HEK293 (cell line): ENCODE data around the gene POMP.

Source experiments
- CTCF ChIA-PET: fragments of 350-600 bp; formaldehyde crosslinking; extraction: SDS; loops from one replicate; lab custom pipeline; 2021; ENCODE audit warnings: antibody characterized with exemption; lab: Yijun Ruan, JAX
- POLR2A ChIA-PET: fragments of 300-600 bp; formaldehyde crosslinking; extraction: SDS; loops from one replicate; lab custom pipeline; 2020; ENCODE audit warnings: antibody characterized with exemption, inconsistent platforms; lab: Yijun Ruan, JAX
- H3K27ac ChIP-seq: fragments of 200-500 bp; sonication (Bioruptor generic); 2 replicates; pipeline ENCODE4 v1.5.1; 2014; ENCODE audit warnings: low read depth, low read length, control low read depth, inconsistent platforms; ENCODE audit errors: extremely low read depth
- H3K36me3 ChIP-seq, 2 experiments: fragments of 200-500 bp in 1 of 2; sonication (Bioruptor generic) in 1 of 2; 1 replicate in 1 of 2; 2 replicates in 1 of 2; pipeline ENCODE4 v1.5.1; 2014 to 2017; ENCODE audit warnings: inconsistent platforms in 2 of 2, low read length in 2 of 2; ENCODE audit not compliant: control insufficient read depth in 2 of 2, insufficient read depth in 1 of 2
- H3K4me1 ChIP-seq: fragments of 200-500 bp; sonication (Bioruptor generic); 2 replicates; pipeline ENCODE4 v1.5.1; 2014; ENCODE audit warnings: mild to moderate bottlenecking, low read length, inconsistent platforms; ENCODE audit not compliant: control insufficient read depth, insufficient read depth
- H3K4me3 ChIP-seq: 2 replicates; pipeline ENCODE4 v1.5.1; 2011; ENCODE audit warnings: low read depth, mild to moderate bottlenecking, control low read depth, low read length, moderate library complexity
- H3K9me3 ChIP-seq: fragments of 200-500 bp; sonication (Bioruptor generic); 2 replicates; pipeline ENCODE4 v1.5.1; 2014; ENCODE audit warnings: low read depth, low read length, inconsistent platforms; ENCODE audit not compliant: control insufficient read depth, insufficient read depth
- GLIS1 ChIP-seq: fragments of 450-650 bp; formaldehyde crosslinking; IDR thresholded peaks from 2 replicates; pipeline ENCODE4 v1.5.1; 2016; ENCODE audit warnings: missing biosample characterization, missing genetic modification characterization
- KLF8 ChIP-seq: fragments of 450-650 bp; formaldehyde crosslinking; IDR thresholded peaks from 2 replicates; pipeline ENCODE4 v1.5.1; 2016; ENCODE audit warnings: missing biosample characterization, missing genetic modification characterization
- SETDB1 ChIP-seq: IDR thresholded peaks from one replicate; pipeline ENCODE4 v1.6.1; 2017; ENCODE audit warnings: mild to moderate bottlenecking, low read length, moderate library complexity, mixed read lengths; ENCODE audit not compliant: insufficient read length
- SP3 ChIP-seq: fragments of 450-650 bp; formaldehyde crosslinking; IDR thresholded peaks from 2 replicates; pipeline ENCODE4 v1.5.1; 2016; ENCODE audit warnings: missing biosample characterization, missing genetic modification characterization
- ZBTB7A ChIP-seq: fragments of 450-650 bp; formaldehyde crosslinking; IDR thresholded peaks from 2 replicates; pipeline ENCODE4 v1.5.1; 2016; ENCODE audit warnings: low read depth, missing biosample characterization, missing genetic modification characterization
- ZFHX2 ChIP-seq: fragments of 450-650 bp; formaldehyde crosslinking; conservative IDR thresholded peaks from 2 replicates; pipeline ENCODE4 v1.5.1; 2016; ENCODE audit warnings: missing biosample characterization, missing genetic modification characterization
- ZNF155 ChIP-seq: fragments of 450-650 bp; formaldehyde crosslinking; IDR thresholded peaks from 2 replicates; pipeline ENCODE4 v1.5.1; 2016; ENCODE audit warnings: missing biosample characterization, missing genetic modification characterization
- ZNF184 ChIP-seq: fragments of 450-650 bp; IDR thresholded peaks from 2 replicates; pipeline ENCODE4 v1.5.1; 2018; ENCODE audit warnings: missing biosample characterization, mild to moderate bottlenecking, missing genetic modification characterization
- ZNF2 ChIP-seq: fragments of 450-650 bp; formaldehyde crosslinking; IDR thresholded peaks from 2 replicates; pipeline ENCODE4 v1.5.1; 2016; ENCODE audit warnings: missing biosample characterization, missing genetic modification characterization
- ZNF24 ChIP-seq: fragments of 450-650 bp; formaldehyde crosslinking; IDR thresholded peaks from 2 replicates; pipeline ENCODE4 v1.5.1; 2016; ENCODE audit warnings: missing biosample characterization, missing genetic modification characterization
- ZNF416 ChIP-seq: fragments of 450-650 bp; formaldehyde crosslinking; IDR thresholded peaks from 2 replicates; pipeline ENCODE4 v1.5.1; 2016; ENCODE audit warnings: missing biosample characterization, missing genetic modification characterization
- ZNF433 ChIP-seq: fragments of 450-650 bp; formaldehyde crosslinking; IDR thresholded peaks from 2 replicates; pipeline ENCODE4 v1.5.1; 2016; ENCODE audit warnings: missing biosample characterization, missing genetic modification characterization, low read depth
- ZNF514 ChIP-seq: fragments of 450-650 bp; formaldehyde crosslinking; IDR thresholded peaks from 2 replicates; pipeline ENCODE4 v1.5.1; 2016; ENCODE audit warnings: missing biosample characterization, missing genetic modification characterization
- ZNF521 ChIP-seq: fragments of 450-650 bp; formaldehyde crosslinking; IDR thresholded peaks from 2 replicates; pipeline ENCODE4 v1.5.1; 2017; ENCODE audit warnings: missing biosample characterization, mild to moderate bottlenecking, missing genetic modification characterization
- ZNF544 ChIP-seq: fragments of 450-650 bp; formaldehyde crosslinking; IDR thresholded peaks from 2 replicates; pipeline ENCODE4 v1.5.0; 2017; ENCODE audit warnings: missing biosample characterization, missing genetic modification characterization
- ZNF701 ChIP-seq: fragments of 450-650 bp; formaldehyde crosslinking; IDR thresholded peaks from 2 replicates; pipeline ENCODE4 v1.5.1; 2016; ENCODE audit warnings: missing biosample characterization, missing genetic modification characterization
- ZNF707 ChIP-seq: fragments of 450-650 bp; formaldehyde crosslinking; IDR thresholded peaks from 2 replicates; pipeline ENCODE4 v1.5.1; 2016; ENCODE audit warnings: missing biosample characterization, missing genetic modification characterization
- ZNF792 ChIP-seq: fragments of 450-650 bp; formaldehyde crosslinking; IDR thresholded peaks from 2 replicates; pipeline ENCODE4 v1.5.1; 2016; ENCODE audit warnings: missing biosample characterization, missing genetic modification characterization
- TF ChIP-seq, protein P1 (sequence below): fragments of 450-650 bp; formaldehyde crosslinking; IDR thresholded peaks from 2 replicates; pipeline ENCODE4 v1.5.1; 2016; ENCODE audit warnings: missing biosample characterization, missing genetic modification characterization
- TF ChIP-seq, protein P2 (sequence below): fragments of 450-650 bp; formaldehyde crosslinking; IDR thresholded peaks from 2 replicates; pipeline ENCODE4 v1.5.1; 2016; ENCODE audit warnings: missing biosample characterization, missing genetic modification characterization
- TF ChIP-seq, protein P3 (sequence below): fragments of 450-650 bp; IDR thresholded peaks from 2 replicates; pipeline ENCODE4 v1.5.1; 2018; ENCODE audit warnings: missing biosample characterization, missing genetic modification characterization
- TF ChIP-seq, protein P4 (sequence below): fragments of 450-650 bp; formaldehyde crosslinking; IDR thresholded peaks from 2 replicates; pipeline ENCODE4 v1.5.1; 2017; ENCODE audit warnings: missing biosample characterization, missing genetic modification characterization

POMP gene

DNA sequence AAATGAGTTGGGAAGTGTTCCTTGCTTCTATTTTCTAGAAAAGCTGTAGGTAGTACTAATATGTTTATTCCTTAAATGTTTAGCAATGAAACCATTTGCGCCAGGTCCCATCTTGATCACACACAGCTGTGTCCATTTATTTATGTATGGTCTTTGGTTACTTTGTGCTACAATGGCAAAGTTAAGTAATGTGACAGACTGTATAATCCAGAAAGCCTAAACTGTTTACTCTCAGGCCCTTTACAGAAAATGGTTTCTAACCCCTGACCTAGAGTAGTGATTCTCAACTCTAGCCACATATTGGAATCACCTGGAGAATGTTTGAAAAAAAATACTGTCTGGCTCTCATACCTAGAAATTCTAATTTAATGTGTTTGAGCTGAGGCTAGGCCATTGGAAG, 38.5 kb downstream of the POMP start:
- ChIA-PET POLR2A (no interaction called here), CTCF (interaction anchor here (0.9 kb wide), 1 partner anchor 671 kb away, joined by 4 read pairs; no protein-coding TSS in a partner anchor)
- TF ChIP-seq GLIS1 (no peak), ZBTB7A (no peak), SETDB1 (no peak), ZNF544 (tag by site-specific recombination) (no peak), ZNF707 (tag by site-specific recombination) (no peak), ZNF155 (tag by site-specific recombination) (no peak), ZNF184 (tag by site-specific recombination) (no peak), ZNF521 (tag by site-specific recombination) (no peak), ZNF514 (tag by site-specific recombination) (no peak), ZNF2 (tag by site-specific recombination) (no peak), ZNF433 (tag by site-specific recombination) (no peak), ZNF701 (no peak), ZNF24 (tag by site-specific recombination) (no peak), ZFHX2 (no peak), ZNF416 (no peak)
- TF ChIP-seq, protein P1, sequence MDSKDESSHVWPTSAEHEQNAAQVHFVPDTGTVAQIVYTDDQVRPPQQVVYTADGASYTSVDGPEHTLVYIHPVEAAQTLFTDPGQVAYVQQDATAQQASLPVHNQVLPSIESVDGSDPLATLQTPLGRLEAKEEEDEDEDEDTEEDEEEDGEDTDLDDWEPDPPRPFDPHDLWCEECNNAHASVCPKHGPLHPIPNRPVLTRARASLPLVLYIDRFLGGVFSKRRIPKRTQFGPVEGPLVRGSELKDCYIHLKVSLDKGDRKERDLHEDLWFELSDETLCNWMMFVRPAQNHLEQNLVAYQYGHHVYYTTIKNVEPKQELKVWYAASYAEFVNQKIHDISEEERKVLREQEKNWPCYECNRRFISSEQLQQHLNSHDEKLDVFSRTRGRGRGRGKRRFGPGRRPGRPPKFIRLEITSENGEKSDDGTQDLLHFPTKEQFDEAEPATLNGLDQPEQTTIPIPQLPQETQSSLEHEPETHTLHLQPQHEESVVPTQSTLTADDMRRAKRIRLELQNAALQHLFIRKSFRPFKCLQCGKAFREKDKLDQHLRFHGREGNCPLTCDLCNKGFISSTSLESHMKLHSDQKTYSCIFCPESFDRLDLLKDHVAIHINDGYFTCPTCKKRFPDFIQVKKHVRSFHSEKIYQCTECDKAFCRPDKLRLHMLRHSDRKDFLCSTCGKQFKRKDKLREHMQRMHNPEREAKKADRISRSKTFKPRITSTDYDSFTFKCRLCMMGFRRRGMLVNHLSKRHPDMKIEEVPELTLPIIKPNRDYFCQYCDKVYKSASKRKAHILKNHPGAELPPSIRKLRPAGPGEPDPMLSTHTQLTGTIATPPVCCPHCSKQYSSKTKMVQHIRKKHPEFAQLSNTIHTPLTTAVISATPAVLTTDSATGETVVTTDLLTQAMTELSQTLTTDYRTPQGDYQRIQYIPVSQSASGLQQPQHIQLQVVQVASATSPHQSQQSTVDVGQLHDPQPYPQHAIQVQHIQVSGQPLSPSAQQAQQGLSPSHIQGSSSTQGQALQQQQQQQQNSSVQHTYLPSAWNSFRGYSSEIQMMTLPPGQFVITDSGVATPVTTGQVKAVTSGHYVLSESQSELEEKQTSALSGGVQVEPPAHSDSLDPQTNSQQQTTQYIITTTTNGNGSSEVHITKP (tag by site-specific recombination): no peak
- TF ChIP-seq, protein P2, sequence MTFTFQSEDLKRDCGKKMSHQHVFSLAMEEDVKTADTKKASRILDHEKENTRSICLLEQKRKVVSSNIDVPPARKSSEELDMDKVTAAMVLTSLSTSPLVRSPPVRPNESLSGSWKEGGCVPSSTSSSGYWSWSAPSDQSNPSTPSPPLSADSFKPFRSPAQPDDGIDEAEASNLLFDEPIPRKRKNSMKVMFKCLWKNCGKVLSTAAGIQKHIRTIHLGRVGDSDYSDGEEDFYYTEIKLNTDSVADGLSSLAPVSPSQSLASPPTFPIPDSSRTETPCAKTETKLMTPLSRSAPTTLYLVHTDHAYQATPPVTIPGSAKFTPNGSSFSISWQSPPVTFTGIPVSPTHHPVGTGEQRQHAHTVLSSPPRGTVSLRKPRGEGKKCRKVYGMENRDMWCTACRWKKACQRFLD (tag by site-specific recombination): no peak

DNA sequence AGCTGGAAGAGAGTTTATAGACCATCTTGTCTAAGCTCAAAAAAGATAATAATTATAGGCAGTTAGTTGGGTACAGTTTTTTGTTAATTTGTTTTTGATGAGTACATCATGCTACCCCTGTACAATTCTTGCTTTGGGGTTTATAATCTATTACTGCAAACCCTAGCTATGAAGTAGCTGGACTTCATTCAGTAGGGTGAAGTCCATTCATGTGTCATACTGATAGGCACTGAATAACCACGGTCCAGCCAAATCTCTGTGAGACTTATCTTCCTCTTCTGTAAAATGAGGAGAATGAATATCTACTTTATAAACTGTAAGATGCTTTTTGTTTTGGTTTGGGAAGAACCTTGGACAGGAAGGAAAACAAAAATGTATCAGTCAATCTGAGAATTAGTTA, 40.3 kb downstream of the POMP start:
- Histone ChIP-seq H3K9me3 (no peaks in the 10 kb centered on the region), H3K4me3 (no peak overlapping the region), H3K36me3 (peaks cover 0 to 27% of the 10 kb centered on the region in 2 experiments; a peak in 1 of 3 replicates), H3K4me1 (no peaks in the 10 kb centered on the region), H3K27ac (no peak overlapping the region)
- CTCF ChIA-PET: interaction anchor here (0.6 to 0.7 kb wide), 2 partner anchors 13 to 102 kb away, joined by 3 read pairs; no protein-coding TSS in a partner anchor
- POLR2A ChIA-PET: no interaction called here
- TF ChIP-seq KLF8 (tag by site-specific recombination) (no peak), ZNF792 (tag by site-specific recombination) (no peak), SP3 (tag by site-specific recombination) (no peak)
- TF ChIP-seq, protein P3, sequence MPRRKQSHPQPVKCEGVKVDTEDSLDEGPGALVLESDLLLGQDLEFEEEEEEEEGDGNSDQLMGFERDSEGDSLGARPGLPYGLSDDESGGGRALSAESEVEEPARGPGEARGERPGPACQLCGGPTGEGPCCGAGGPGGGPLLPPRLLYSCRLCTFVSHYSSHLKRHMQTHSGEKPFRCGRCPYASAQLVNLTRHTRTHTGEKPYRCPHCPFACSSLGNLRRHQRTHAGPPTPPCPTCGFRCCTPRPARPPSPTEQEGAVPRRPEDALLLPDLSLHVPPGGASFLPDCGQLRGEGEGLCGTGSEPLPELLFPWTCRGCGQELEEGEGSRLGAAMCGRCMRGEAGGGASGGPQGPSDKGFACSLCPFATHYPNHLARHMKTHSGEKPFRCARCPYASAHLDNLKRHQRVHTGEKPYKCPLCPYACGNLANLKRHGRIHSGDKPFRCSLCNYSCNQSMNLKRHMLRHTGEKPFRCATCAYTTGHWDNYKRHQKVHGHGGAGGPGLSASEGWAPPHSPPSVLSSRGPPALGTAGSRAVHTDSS: no peak
- TF ChIP-seq, protein P4, sequence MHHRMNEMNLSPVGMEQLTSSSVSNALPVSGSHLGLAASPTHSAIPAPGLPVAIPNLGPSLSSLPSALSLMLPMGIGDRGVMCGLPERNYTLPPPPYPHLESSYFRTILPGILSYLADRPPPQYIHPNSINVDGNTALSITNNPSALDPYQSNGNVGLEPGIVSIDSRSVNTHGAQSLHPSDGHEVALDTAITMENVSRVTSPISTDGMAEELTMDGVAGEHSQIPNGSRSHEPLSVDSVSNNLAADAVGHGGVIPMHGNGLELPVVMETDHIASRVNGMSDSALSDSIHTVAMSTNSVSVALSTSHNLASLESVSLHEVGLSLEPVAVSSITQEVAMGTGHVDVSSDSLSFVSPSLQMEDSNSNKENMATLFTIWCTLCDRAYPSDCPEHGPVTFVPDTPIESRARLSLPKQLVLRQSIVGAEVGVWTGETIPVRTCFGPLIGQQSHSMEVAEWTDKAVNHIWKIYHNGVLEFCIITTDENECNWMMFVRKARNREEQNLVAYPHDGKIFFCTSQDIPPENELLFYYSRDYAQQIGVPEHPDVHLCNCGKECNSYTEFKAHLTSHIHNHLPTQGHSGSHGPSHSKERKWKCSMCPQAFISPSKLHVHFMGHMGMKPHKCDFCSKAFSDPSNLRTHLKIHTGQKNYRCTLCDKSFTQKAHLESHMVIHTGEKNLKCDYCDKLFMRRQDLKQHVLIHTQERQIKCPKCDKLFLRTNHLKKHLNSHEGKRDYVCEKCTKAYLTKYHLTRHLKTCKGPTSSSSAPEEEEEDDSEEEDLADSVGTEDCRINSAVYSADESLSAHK (tag by site-specific recombination): no peak

More for the DNA sequence above, 38.5 kb downstream of the POMP start:
- no peaks in the 10 kb centered on the region for H3K9me3 ChIP-seq
- no peak overlapping the region for H3K27ac ChIP-seq
- no peaks in the 10 kb centered on the region for H3K4me1 ChIP-seq
- H3K4me3 ChIP-seq: no peak overlapping the region
- H3K36me3 ChIP-seq: peaks cover 0 to 24% of the 10 kb centered on the region in 2 experiments; a peak in 1 of 3 replicates
